Calu3 (cell line): ENCODE data around the gene MYT1. TPM values are rescaled to one million over a fixed set of nuclear protein-coding genes. Genes with fewer than 3 reads are reported as not detected.

ENCODE experiments used
- BruUV-seq: library from RNA; stranded (reverse); fragments of 400-500 nt; replicated peaks from 2 replicates; lab custom pipeline; 2021; lab: Mats Ljungman, UMichigan
- CTCF ChIA-PET: fragments of 300-600 bp; sonication (Branson Sonifier 250); formaldehyde crosslinking; loops from one replicate; lab custom pipeline; 2022; ENCODE audit warnings: antibody characterized with exemption; lab: Charles Lee
- DNase-seq: peaks from one replicate; pipeline ENCODE4 v3.0.0; 2022
- H3K27ac Mint-ChIP-seq: one replicate; pipeline ENCODE4 v1.8.0; 2022; ENCODE audit warnings: mixed read lengths; ENCODE audit not compliant: unreplicated experiment
- H3K27me3 Mint-ChIP-seq: one replicate; pipeline ENCODE4 v1.8.0; 2022; ENCODE audit warnings: mixed read lengths; ENCODE audit not compliant: unreplicated experiment
- H3K36me3 Mint-ChIP-seq: one replicate; pipeline ENCODE4 v1.8.0; 2022; ENCODE audit warnings: mild to moderate bottlenecking, moderate library complexity, mixed read lengths; ENCODE audit not compliant: insufficient read depth, unreplicated experiment
- H3K4me1 Mint-ChIP-seq: one replicate; pipeline ENCODE4 v1.8.0; 2022; ENCODE audit warnings: mild to moderate bottlenecking, low read depth, mixed read lengths; ENCODE audit not compliant: unreplicated experiment
- H3K4me3 Mint-ChIP-seq: one replicate; pipeline ENCODE4 v1.8.0; 2022; ENCODE audit warnings: mild to moderate bottlenecking, low read depth, moderate library complexity, mixed read lengths; ENCODE audit not compliant: unreplicated experiment
- H3K9me3 Mint-ChIP-seq: one replicate; pipeline ENCODE4 v1.8.0; 2022; ENCODE audit warnings: low read depth, mixed read lengths; ENCODE audit not compliant: unreplicated experiment
- intact Hi-C: fragments of 100-400 bp; cut with micrococcal nuclease; formaldehyde crosslinking; loops from one replicate; pipeline ENCODE4 v1.10.0; 2022; ENCODE audit not compliant: unreplicated experiment
- total RNA-seq: library from RNA; stranded (reverse); gene quantifications from 2 replicates; pipeline ENCODE4 v1.2.3, GENCODE V29; 2022
- TF ChIP-seq, protein P1 (sequence below): fragments of 200-600 bp; IDR thresholded peaks from one replicate; pipeline ENCODE4 v1.8.0; 2022; ENCODE audit warnings: antibody characterized with exemption; ENCODE audit not compliant: unreplicated experiment

The MYT1 gene
- total RNA-seq, 1 experiment from 2014 or later, result 0.45 TPM

DNA sequence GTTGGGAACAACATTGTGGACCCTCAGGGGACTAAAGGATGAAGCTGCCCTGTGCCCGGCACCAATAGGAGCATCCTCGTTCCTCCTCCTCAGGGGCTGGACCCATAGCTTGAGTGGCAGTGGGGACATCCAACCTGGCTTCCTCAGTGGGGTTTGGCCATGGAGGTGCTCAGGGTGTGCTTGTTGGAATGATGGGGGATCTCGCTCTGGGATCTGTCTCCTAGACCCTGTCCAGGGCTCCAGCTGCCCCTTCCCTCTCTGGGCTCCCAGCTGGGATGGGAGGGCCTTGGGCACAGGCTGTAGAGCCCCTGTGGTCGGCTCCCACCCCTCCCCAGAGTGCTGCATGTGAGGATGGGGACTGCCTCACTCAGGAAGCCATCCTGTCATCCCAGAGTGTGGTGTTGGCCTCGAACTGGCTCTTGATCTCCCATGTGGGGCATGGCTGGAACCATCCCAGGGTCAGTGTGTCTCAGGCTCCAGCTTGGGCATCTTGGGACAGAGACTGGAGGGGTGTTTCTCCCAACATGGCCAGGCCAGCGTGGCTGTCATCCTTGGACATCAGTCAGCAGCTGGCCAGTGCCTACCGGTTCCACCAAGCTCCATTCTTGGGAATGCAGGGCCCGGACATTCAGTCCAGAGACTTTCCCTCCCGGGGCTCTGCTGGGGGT, 9.5 kb upstream of the MYT1 start:
- H3K4me3 Mint-ChIP-seq, result no peak overlapping the region
- H3K36me3 Mint-ChIP-seq, result no peaks in the 10 kb centered on the region
- H3K9me3 Mint-ChIP-seq, result no peaks in the 10 kb centered on the region
- no TSS peak for BruUV-seq
- peaks cover 37% of the 10 kb centered on the region for H3K27me3 Mint-ChIP-seq
- DNase-seq, result no peak
- CTCF ChIA-PET, result interaction anchor here (0.6 kb wide), 1 partner anchor 517 kb away, joined by 4 read pairs; no protein-coding TSS in a partner anchor
- H3K27ac Mint-ChIP-seq, result no peak overlapping the region
- peaks cover 44% of the 10 kb centered on the region for H3K4me1 Mint-ChIP-seq
- TF ChIP-seq, protein P1, sequence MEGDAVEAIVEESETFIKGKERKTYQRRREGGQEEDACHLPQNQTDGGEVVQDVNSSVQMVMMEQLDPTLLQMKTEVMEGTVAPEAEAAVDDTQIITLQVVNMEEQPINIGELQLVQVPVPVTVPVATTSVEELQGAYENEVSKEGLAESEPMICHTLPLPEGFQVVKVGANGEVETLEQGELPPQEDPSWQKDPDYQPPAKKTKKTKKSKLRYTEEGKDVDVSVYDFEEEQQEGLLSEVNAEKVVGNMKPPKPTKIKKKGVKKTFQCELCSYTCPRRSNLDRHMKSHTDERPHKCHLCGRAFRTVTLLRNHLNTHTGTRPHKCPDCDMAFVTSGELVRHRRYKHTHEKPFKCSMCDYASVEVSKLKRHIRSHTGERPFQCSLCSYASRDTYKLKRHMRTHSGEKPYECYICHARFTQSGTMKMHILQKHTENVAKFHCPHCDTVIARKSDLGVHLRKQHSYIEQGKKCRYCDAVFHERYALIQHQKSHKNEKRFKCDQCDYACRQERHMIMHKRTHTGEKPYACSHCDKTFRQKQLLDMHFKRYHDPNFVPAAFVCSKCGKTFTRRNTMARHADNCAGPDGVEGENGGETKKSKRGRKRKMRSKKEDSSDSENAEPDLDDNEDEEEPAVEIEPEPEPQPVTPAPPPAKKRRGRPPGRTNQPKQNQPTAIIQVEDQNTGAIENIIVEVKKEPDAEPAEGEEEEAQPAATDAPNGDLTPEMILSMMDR, result no peak
- intact Hi-C loops, result no loop called here

DNA sequence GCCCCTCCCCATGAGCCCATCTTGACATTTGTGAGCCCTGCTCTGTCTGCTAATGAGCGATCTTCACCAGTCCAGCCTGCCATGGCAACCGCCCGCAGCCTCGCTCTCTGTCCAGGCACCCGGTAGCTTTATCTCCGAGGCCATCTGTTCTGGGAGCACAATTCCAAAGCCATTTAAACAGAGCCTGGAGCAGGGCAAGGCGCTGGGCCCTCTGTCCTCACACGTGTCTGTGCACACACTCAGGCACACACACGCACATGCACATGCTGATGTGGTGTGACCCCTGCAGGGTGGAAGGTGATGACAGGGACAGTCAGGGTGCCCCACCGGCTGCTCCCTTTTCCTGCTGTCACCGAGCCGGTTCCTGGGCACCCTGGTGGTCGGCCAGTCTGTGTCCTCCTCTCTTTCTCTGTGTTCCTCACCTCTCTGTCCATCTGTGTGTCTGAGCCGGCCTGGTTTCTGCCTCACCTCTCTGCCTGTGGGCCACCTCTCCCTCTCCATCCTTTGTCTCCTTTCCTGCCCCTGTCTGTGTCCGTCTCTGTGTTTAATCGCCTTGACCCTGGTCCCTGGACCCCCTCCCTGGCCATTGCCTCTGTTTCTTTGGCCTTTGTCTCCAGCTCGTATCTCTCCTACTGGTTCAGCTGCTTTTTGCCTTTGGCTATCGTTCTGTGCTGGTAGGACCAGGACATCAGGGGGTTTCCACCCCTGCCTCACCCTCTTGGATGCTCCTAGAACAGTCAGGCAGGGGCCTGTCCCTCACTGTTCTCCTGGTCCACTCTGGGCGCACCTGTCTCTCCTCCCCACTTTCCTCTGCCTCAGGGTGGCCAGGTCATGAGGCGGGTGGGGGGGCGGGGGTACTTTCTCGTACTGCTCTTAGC, 8.8 kb upstream of the MYT1 start:
- BruUV-seq, result no TSS peak
- intact Hi-C loops, result no loop called here
- no peaks in the 10 kb centered on the region for H3K36me3 Mint-ChIP-seq
- H3K9me3 Mint-ChIP-seq, result no peaks in the 10 kb centered on the region
- peaks cover 45% of the 10 kb centered on the region for H3K27me3 Mint-ChIP-seq
- TF ChIP-seq, protein P1, result no peak
- no peak for DNase-seq
- H3K4me1 Mint-ChIP-seq, result peaks cover 44% of the 10 kb centered on the region
- no peak overlapping the region for H3K4me3 Mint-ChIP-seq
- CTCF ChIA-PET, result interaction anchor here (0.6 to 1.4 kb wide), 4 partner anchors 14 to 518 kb away, joined by 3 to 5 read pairs (median 4); no protein-coding TSS in a partner anchor
- no peak overlapping the region for H3K27ac Mint-ChIP-seq

DNA sequence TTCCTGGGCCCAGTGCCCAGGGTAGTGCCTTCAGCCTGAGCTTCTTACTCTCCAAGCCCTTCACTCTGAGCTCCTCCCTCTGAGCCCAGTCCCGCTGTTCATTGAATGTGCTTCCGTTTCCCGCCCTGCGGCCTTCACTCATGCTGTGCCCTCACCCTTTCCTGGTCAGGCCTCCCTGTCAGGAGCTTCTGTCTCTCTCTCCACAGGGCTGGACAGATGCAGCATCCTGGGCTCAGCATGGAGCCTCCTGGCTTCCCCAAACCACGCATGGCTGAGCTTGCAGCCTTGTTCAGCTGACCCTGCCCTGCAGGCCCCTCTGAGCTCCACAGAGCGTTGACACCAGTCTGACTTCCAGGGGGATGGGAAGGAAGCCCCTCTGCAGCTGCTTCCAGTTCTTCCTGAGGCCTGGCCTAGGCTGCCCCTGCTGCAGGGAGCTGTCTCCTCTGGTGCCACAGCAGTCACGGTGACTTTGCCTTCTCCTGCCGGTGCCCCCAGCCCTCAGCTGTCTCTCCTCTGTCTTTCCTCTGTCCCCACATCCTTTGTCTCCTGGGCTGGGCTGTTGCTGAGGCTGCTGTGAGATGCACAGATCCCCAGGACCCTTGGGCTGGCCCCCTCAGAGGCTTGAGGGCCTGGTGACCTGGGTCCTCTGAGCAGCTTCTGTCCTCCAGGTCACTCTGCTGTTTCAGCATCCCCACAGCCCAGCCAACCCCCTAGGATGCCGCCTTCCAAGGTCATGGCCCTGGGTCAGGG, 7.9 kb upstream of the MYT1 start:
- no peaks in the 10 kb centered on the region for H3K36me3 Mint-ChIP-seq
- H3K4me3 Mint-ChIP-seq, result no peak overlapping the region
- peaks cover 44% of the 10 kb centered on the region for H3K4me1 Mint-ChIP-seq
- TF ChIP-seq, protein P1, result no peak
- H3K9me3 Mint-ChIP-seq, result no peaks in the 10 kb centered on the region
- peaks cover 53% of the 10 kb centered on the region for H3K27me3 Mint-ChIP-seq
- BruUV-seq, result no TSS peak
- DNase-seq, result no peak
- intact Hi-C loops, result no loop called here
- CTCF ChIA-PET, result interaction anchor here (0.8 to 1.4 kb wide), 3 partner anchors 14 to 72 kb away, joined by 3 to 5 read pairs (median 3); no protein-coding TSS in a partner anchor
- H3K27ac Mint-ChIP-seq, result no peak overlapping the region
